LNCAP (cell line): ENCODE measurements around the gene PGLYRP1.

Source experiments
- TF ChIP-seq, protein P1 (sequence below): fragments of 450-650 bp; IDR thresholded peaks from 2 replicates; pipeline ENCODE4 v1.5.1; 2017; ENCODE audit warnings: mild to moderate bottlenecking

Gene PGLYRP1

DNA sequence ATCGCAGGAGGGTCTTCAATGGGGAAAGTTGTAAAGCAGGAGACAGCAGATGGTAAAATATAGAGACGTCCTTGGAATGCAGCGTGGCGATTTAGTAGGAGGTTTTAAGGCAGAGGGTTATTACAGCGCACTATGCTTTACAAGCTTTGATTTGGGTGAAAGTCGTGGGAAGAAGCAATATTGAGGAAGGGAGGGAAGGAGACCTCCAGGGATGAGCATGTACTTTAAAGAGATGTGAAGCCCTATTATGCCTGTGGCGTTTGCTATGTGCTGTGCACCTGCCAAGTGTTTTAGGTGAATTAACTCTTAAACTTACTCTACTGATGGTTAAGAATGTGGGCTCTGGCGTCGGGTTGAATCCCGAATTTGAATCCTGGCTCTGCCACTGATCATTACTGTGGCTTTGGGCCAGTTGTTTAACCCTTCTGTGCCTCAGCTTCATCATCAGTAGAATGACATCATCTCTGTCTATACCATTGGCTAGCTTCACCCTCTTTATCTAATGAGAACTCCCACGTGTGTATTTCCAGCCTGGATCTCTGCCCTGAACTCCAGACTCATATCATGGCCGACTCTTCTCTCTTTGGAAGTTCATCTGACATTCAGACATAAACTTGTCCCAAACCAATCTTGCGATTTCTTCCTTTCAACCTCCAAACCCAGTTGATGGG lies 27.0 kb downstream of the PGLYRP1 start:
- TF ChIP-seq, protein P1, sequence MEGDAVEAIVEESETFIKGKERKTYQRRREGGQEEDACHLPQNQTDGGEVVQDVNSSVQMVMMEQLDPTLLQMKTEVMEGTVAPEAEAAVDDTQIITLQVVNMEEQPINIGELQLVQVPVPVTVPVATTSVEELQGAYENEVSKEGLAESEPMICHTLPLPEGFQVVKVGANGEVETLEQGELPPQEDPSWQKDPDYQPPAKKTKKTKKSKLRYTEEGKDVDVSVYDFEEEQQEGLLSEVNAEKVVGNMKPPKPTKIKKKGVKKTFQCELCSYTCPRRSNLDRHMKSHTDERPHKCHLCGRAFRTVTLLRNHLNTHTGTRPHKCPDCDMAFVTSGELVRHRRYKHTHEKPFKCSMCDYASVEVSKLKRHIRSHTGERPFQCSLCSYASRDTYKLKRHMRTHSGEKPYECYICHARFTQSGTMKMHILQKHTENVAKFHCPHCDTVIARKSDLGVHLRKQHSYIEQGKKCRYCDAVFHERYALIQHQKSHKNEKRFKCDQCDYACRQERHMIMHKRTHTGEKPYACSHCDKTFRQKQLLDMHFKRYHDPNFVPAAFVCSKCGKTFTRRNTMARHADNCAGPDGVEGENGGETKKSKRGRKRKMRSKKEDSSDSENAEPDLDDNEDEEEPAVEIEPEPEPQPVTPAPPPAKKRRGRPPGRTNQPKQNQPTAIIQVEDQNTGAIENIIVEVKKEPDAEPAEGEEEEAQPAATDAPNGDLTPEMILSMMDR: no peak

DNA sequence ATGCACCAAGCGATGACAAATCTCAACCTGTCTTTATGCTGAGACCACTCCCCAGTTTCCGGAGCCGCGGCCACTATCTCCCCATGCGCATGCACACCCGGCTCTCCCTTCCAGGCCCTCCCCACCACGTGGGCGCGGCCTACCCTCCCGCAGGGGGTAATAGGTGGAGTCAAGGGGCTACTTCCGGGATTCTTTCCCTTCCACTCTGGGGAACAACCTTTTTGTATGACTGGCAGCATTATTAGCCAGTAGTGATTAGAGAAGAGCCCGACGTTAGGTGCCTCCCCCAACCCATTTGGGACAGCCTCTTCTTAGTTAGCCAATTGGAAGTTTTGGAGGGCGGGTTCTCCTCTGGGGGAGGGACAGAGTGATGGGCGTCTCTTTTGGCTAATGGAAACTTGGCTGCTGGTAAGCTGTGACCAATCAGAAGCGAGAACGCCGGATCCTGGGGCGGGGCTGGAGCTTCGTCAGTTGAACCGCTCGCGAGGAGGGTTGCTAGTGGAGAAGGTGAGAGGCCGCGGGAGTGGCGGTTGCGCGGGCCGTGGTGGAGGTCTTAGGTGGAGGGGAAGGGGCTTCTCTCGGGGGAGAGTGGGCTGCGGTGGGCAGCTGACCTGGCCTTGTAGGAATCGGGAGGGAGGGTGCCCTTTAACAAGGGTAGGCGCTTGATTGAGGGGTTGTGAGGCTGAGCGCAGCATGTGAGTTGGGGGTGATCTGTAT lies 27.7 kb downstream of the PGLYRP1 start, which contains the start of gene CCDC61:
TSS of gene CCDC61 (plus strand) at position 470 of the 717 bp plus-strand sequence. CDS start 7,552 bp downstream, outside the sequence.
- TF ChIP-seq, protein P1: no peak

DNA sequence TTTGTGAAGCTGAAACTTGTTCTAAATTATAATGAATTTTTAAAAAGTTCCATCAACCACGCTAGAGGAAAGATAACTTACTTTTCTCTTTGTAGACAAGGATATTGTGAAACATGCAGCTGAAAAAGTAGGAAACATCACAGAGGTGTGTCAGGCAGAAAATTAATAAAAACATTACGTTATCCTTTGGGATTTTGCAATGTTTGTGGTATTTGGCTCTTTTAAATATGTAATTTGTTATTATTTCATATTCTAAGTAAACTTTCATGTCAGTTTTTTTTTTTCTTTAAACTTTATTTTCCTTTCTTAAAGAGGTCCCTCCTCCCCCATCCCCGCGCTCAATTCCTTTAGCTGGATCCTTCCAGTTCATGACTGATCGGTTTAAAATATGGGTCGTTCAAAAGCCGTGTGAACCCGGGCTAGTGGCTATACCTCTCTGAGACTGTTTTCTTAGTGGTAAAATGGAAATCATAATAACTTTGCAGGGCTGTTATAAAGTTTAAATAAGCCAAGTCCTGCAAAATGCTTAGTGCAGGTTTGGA lies 28.3 kb downstream of the PGLYRP1 start:
- TF ChIP-seq, protein P1: no peak

GRCh38 chr19:45990113-45990728 lies 32.6 kb downstream of the PGLYRP1 start:
- TF ChIP-seq, protein P1: no peak

GRCh38 chr19:45985321-45985720 lies 37.5 kb downstream of the PGLYRP1 start:
- TF ChIP-seq, protein P1: no peak

- TF ChIP-seq, protein P1: no peak
These were observed 41.5 kb downstream of the PGLYRP1 start for GRCh38 chr19:45981350-45981749.

- TF ChIP-seq, protein P1: no peak
These were observed 44.7 kb downstream of the PGLYRP1 start for GRCh38 chr19:45978156-45978555.
